ENCODE data around the gene PTPRD. TPM values are rescaled to one million over a fixed set of nuclear protein-coding genes. Genes with fewer than 3 reads are reported as not detected.

Gene PTPRD
- total RNA-seq, 1 donor, result 11.5 TPM

- no peak for TF ChIP-seq CTCF (IDR thresholded peaks at IDR 0.05; ENCODE audit: insufficient read depth, low read length)
- no peak overlapping the region for H3K4me3 ChIP-seq (ENCODE audit: low read depth, low read length)
- DNase-seq (ENCODE audit: low read depth), result no peak
These were observed 2325.3 kb downstream of the PTPRD start for GRCh38 chr9:8287501-8287900.

GRCh38 chr9:8284884-8285283 lies 2327.9 kb downstream of the PTPRD start:
- H3K4me3 ChIP-seq (ENCODE audit: low read depth, low read length), result no peak overlapping the region
- no peak for DNase-seq (ENCODE audit: low read depth)
- TF ChIP-seq CTCF (IDR thresholded peaks at IDR 0.05; ENCODE audit: insufficient read depth, low read length), result no peak

GRCh38 chr9:8282535-8282934 lies 2330.3 kb downstream of the PTPRD start:
- no peak overlapping the region for H3K4me3 ChIP-seq (ENCODE audit: low read depth, low read length)
- no peak for TF ChIP-seq CTCF (IDR thresholded peaks at IDR 0.05; ENCODE audit: insufficient read depth, low read length)
- no peak for DNase-seq (ENCODE audit: low read depth)

GRCh38 chr9:8280811-8281210 lies 2332.0 kb downstream of the PTPRD start:
- TF ChIP-seq CTCF (IDR thresholded peaks at IDR 0.05; ENCODE audit: insufficient read depth, low read length), result no peak
- DNase-seq (ENCODE audit: low read depth), result no peak

GRCh38 chr9:8278048-8278447 lies 2334.8 kb downstream of the PTPRD start:
- TF ChIP-seq CTCF (IDR thresholded peaks at IDR 0.05; ENCODE audit: insufficient read depth, low read length), result no peak
- no peak overlapping the region for H3K4me3 ChIP-seq (ENCODE audit: low read depth, low read length)
- DNase-seq (ENCODE audit: low read depth), result no peak

More at GRCh38 chr9:8280811-8281210, 2332.0 kb downstream of the PTPRD start:
- H3K4me3 ChIP-seq (ENCODE audit: low read depth, low read length), result no peak overlapping the region

GRCh38 chr9:8270235-8270634 lies 2342.6 kb downstream of the PTPRD start:
- TF ChIP-seq CTCF (IDR thresholded peaks at IDR 0.05; ENCODE audit: insufficient read depth, low read length), result no peak
- DNase-seq (ENCODE audit: low read depth), result no peak
- H3K4me3 ChIP-seq (ENCODE audit: low read depth, low read length), result no peak overlapping the region

- no peak overlapping the region for H3K4me3 ChIP-seq (ENCODE audit: low read depth, low read length)
- DNase-seq (ENCODE audit: low read depth), result peak; percentile 46
- TF ChIP-seq CTCF (IDR thresholded peaks at IDR 0.05; ENCODE audit: insufficient read depth, low read length), result no peak
These were observed 2343.9 kb downstream of the PTPRD start for GRCh38 chr9:8268881-8269280.
